Skeletal muscle satellite cell (primary cell): ENCODE measurements around the gene UBE2G2.

ENCODE experiments used
- H3K27me3 ChIP-seq: 2 replicates; pipeline ENCODE4 v1.7.0; 2013; ENCODE audit warnings: low read length; ENCODE audit not compliant: control insufficient read depth, insufficient read depth
- H3K36me3 ChIP-seq: 2 replicates; pipeline ENCODE4 v1.7.0; 2013; ENCODE audit warnings: mild to moderate bottlenecking, control low read depth, low read length; ENCODE audit not compliant: insufficient read depth
- H3K4me1 ChIP-seq: 2 replicates; pipeline ENCODE4 v1.7.0; 2013; ENCODE audit warnings: low read length; ENCODE audit not compliant: control insufficient read depth, insufficient read depth
- H3K4me2 ChIP-seq: 2 replicates; pipeline ENCODE4 v1.7.0; 2013; ENCODE audit warnings: mild to moderate bottlenecking, low read length
- H3K4me3 ChIP-seq: 2 replicates; pipeline ENCODE4 v1.7.0; 2013; ENCODE audit warnings: low read length
- H3K9ac ChIP-seq: 2 replicates; pipeline ENCODE4 v1.7.0; 2013; ENCODE audit warnings: mild to moderate bottlenecking, low read depth, low read length, moderate library complexity
- H3K9me3 ChIP-seq: replicated peaks from 2 replicates; pipeline ENCODE4 v1.7.0; 2013; ENCODE audit warnings: mild to moderate bottlenecking, control low read depth, low read length

The UBE2G2 gene

DNA sequence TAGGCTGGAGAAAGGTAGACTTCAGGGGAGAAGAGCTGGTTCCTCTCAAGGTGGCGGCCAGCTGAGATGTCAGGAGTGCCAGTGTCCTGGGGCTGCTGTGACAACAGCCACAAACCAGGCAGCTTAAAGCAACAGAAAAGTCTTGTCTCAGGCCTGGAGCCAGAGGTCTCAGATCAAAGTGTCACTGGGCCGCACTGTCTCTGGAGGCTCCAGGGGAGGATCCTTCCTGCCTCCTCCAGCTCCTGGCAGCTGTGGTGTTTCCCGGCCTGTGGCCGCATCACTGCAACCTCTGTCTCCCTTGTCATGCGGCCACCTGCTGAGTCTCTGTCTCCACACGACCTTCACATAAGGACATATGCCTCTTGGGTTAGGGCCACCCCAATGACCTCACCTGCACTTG is 65.8 kb downstream of the UBE2G2 start:
- Histone ChIP-seq H3K9ac (no peak overlapping the region), H3K4me1 (no peaks in the 10 kb centered on the region), H3K4me3 (no peak overlapping the region), H3K27me3 (peaks cover 40% of the 10 kb centered on the region), H3K9me3 (peaks cover 23% of the 10 kb centered on the region), H3K4me2 (no peak overlapping the region), H3K36me3 (no peaks in the 10 kb centered on the region)

DNA sequence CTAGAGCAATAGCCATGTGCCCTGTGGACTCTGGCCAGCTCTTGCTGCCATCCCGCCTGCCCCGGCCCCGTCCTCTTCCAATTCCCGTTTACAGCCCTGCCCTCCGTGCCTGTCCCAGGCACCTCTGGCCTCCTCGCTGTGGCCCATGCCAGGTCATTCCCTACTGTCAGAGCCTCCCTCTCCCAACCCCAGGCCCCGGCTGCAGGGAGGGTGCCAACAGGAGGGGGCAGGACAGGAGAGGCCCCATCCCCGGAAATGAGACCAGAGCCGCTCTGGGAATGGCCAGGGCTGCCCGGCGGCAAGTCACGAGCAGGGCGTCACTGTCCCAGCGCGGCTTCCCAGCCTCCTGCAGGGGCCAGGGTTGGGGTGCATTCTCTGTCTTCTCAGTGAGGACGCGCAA is 66.8 kb downstream of the UBE2G2 start:
- Histone ChIP-seq H3K36me3 (no peaks in the 10 kb centered on the region), H3K27me3 (peaks cover 45% of the 10 kb centered on the region), H3K4me2 (no peak overlapping the region), H3K9ac (no peak overlapping the region), H3K4me1 (no peaks in the 10 kb centered on the region), H3K9me3 (peaks cover 21% of the 10 kb centered on the region), H3K4me3 (no peak overlapping the region)

DNA sequence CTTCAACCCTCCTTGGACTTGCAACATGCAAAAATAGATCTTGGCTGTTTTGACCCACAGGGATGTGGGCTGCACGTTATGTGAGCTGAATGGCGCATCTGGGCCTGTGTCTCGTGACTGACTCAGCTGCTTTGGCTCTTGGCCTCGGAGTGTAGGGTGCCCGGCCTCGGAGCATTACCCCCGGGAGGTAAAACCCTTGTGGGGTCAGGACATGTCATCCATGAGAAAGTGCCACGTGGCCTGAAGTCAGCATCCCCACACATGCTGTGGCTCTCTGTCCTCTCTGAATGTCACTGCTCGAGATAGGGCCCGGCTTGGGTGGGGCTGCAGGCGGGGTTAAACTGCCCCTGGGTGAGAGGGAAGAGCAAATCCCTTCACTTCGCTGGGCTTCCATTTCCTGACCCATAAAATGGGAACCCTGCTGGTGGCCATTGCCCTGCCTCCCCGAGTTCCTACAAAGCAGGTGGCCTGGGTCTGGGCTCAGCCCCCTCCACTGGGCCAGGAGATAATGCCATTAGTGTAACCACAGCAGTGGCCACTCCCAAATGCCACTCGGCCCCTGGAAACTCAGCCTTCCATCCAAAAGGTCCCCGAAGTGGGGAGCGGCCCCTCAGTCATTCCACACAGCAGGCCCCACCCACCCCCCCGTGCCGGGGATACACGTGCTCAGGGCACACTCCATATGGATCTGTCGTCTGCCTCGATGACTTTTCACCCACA is 67.4 kb downstream of the UBE2G2 start:
- H3K9me3 ChIP-seq = peaks cover 16% of the 10 kb centered on the region
- no peak overlapping the region for H3K9ac ChIP-seq
- H3K27me3 ChIP-seq = peaks cover 42% of the 10 kb centered on the region
- H3K4me2 ChIP-seq = no peak overlapping the region
- H3K4me3 ChIP-seq = no peak overlapping the region
- H3K36me3 ChIP-seq = no peaks in the 10 kb centered on the region
- H3K4me1 ChIP-seq = no peaks in the 10 kb centered on the region

DNA sequence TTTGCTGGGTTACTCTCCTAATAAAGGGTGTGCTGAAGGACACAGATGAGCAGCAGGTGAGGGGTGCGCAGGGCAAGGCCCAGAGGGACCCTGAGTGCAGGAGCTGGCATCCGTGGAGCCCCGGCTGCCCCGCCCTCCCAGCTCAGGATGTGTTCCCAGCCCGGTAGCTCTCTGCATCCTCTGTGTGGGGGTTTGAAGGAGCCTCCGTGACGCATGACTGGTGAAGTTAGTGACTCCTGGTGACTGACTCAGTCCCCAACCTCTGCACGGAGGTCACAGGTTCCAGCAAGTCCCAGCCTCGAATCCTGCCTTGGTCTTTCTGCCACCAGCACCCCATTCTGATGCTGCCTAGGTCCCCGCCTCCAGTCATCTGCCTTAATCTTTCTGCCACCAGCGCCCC is 68.7 kb downstream of the UBE2G2 start:
- Histone ChIP-seq H3K4me2 (no peak overlapping the region), H3K4me3 (no peak overlapping the region), H3K27me3 (peaks cover 42% of the 10 kb centered on the region), H3K4me1 (no peaks in the 10 kb centered on the region), H3K9me3 (peaks cover 7% of the 10 kb centered on the region), H3K36me3 (no peaks in the 10 kb centered on the region), H3K9ac (no peak overlapping the region)

DNA sequence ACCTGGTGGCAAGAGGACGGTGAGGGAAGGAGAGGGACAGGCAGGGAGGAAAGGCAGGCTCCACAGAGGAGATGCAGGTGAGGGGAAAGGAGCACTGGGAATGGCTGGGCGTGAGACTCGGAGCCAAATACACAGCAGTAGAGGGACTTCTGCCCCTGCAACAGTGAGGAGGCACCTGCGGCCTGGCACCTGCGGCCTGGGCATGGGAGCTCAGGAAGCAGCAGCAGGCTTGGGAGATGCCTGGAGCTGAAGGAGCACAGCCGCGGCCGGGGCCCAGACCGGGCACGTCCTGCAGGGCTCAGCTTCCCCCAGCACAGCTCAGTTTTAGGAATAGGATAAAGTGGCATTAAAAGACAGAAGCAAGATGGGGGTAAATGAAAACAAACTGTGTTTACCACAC is 69.4 kb downstream of the UBE2G2 start:
- Histone ChIP-seq H3K4me3 (no peak overlapping the region), H3K9ac (no peak overlapping the region), H3K27me3 (peaks cover 42% of the 10 kb centered on the region), H3K4me1 (no peaks in the 10 kb centered on the region), H3K4me2 (no peak overlapping the region), H3K36me3 (no peaks in the 10 kb centered on the region), H3K9me3 (peaks cover under 1% of the 10 kb centered on the region)

DNA sequence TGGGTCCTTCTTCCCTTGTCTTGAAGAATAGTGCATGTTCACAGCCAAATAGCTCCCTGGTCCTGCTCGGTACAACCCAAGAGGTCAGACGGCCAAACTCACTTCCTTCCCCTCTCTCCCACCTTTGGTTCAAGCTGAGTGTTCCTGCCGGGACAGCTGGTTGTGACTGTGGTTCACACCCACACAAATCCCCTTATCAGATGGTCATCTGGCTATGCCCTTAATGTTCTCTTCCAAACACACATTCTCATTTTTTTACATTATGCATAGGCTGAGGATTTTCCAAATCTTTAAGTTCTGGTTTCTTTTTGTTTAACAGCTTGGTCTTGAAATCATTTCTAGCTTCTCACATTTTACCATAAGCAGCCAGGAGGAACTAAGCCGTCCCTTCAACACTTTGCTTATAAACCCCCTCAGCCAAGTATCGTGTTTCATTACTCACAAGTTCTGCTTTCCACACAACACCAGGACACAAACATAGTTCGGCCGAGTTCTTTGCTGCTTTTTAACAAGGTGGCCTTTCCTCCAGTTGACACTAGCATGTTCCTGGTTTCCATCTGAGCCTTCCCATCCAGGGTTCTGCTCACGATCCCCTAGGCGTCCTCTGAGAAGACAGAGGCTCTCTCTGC is 70.6 kb downstream of the UBE2G2 start:
- H3K36me3 ChIP-seq = no peaks in the 10 kb centered on the region
- peaks cover 48% of the 10 kb centered on the region for H3K27me3 ChIP-seq
- no peak overlapping the region for H3K4me2 ChIP-seq
- no peak overlapping the region for H3K4me3 ChIP-seq
- no peak overlapping the region for H3K9ac ChIP-seq
- no peaks in the 10 kb centered on the region for H3K9me3 ChIP-seq
- H3K4me1 ChIP-seq = no peaks in the 10 kb centered on the region

DNA sequence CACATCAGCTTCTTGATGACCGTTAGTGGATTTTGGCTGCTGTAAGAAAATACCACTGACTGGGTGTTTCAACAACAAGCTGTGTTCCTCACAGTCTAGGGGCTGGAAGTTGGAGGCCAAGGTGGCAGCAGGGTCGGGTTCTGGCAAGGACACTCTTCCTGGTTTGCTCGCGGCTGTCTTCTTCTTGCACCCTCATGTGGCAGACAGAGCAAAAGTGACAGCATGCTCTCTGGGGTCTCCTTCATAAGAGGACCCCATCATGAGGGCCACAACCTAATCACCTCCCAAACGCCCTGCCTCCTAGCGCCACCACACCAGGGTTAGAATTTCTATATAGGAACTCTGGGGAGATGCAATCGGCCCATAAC is 71.6 kb downstream of the UBE2G2 start:
- Histone ChIP-seq H3K4me2 (no peak overlapping the region), H3K9ac (no peak overlapping the region), H3K36me3 (no peaks in the 10 kb centered on the region), H3K4me1 (no peaks in the 10 kb centered on the region), H3K9me3 (no peaks in the 10 kb centered on the region), H3K27me3 (peaks cover 56% of the 10 kb centered on the region), H3K4me3 (no peak overlapping the region)

DNA sequence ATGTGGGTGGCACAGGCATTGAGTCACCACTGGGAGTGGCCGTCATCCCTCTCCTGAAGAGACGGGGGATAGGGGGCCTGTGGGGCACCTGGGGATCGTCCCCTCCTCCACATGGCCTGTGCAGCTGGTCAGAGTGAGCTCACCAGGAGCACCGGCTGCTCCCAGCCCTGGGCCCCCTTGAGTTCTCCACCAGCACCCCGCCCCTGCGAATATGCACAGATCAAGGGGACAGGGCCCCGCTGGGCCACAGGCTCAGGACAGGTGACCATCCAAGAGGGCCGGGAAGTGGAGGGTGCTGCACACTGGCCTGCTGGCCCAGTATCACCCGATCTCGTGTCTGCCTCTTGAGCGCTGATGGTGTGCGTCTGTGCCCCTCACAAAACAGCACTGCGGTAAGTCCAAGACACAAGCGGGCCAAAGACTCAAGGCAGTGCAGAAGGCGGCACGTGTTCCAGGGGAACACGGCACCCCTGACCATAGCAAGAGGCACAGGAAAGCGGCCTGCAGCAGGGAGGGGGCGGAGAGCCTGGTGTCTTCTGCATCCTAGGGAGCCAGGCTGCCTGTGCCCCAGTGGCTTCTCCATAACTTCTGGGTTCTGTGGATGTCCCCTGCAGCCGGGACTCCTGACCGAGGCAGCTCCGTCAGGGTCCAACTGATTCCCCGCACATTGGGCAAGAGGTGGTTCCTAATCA is 72.1 kb downstream of the UBE2G2 start:
- no peaks in the 10 kb centered on the region for H3K9me3 ChIP-seq
- H3K36me3 ChIP-seq = no peaks in the 10 kb centered on the region
- H3K27me3 ChIP-seq = peaks cover 57% of the 10 kb centered on the region
- H3K4me3 ChIP-seq = no peak overlapping the region
- no peak overlapping the region for H3K4me2 ChIP-seq
- no peak overlapping the region for H3K9ac ChIP-seq
- no peaks in the 10 kb centered on the region for H3K4me1 ChIP-seq

DNA sequence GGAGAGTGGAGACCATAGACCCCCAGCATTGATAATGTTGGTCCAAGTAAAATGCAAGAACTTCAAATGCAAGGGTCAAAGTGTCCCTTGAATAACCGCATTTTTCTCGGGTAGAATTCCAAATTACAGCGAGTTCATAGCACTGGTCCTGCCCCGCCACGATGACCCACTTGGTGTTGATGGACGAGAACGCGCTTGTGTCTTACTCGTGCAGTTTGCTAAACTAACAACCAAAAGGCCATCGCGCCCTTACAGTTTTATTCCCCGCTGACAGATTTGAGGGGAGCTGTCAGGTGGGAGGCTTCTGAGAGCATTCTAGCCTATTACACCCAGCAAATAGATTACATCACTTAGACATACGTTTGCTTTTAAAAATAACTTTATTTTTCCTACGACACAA is 72.9 kb downstream of the UBE2G2 start:
- H3K9ac ChIP-seq = no peak overlapping the region
- H3K4me3 ChIP-seq = no peak overlapping the region
- no peak overlapping the region for H3K4me2 ChIP-seq
- peaks cover 62% of the 10 kb centered on the region for H3K27me3 ChIP-seq
- no peaks in the 10 kb centered on the region for H3K9me3 ChIP-seq
- H3K36me3 ChIP-seq = no peaks in the 10 kb centered on the region
- H3K4me1 ChIP-seq = no peaks in the 10 kb centered on the region

DNA sequence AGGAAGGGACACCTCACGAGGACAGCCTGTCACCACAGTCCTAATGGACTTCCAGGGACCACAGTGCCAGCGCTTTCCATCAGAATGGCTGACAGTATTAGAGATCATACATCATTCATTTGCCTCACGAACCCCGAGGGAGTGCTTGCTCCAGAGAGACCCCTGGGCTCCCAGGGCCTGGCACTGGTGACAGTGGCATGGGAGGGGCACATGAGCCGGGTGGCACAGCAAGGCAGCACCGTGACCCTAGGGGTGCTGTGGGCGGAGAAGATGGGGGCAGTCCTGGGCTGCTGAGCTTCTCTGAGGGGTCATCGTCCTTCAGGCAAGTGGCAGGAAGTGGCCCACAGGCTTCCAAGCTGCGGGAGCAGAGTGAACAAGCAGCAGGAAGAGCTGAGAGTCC is 73.9 kb downstream of the UBE2G2 start:
- Histone ChIP-seq H3K27me3 (peaks cover 62% of the 10 kb centered on the region), H3K9me3 (no peaks in the 10 kb centered on the region)

DNA sequence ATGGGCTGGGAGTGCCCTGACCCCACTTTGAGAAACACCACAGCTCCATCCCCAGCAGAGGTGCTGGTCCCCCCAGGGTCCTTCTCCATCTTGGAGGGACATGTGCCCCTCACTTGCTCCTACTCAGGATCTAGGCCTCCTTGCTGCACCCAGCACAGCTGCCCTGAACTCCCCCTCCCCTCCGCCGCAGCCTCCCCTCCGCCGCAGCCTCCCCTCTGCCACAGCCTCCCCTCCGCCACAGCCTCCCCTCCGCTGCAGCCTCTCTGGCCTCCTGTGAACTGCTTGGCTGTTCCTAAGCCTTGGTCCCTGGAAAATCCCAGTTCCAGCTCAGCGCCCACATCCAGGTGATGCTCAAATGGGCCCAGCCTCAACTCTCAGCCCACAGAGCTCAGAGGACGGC is 74.3 kb downstream of the UBE2G2 start:
- H3K4me1 ChIP-seq = no peaks in the 10 kb centered on the region

More for the DNA sequence above, 73.9 kb downstream of the UBE2G2 start:
- H3K4me2 ChIP-seq = no peak overlapping the region
- H3K9ac ChIP-seq = no peak overlapping the region
- H3K36me3 ChIP-seq = no peaks in the 10 kb centered on the region
- no peak overlapping the region for H3K4me3 ChIP-seq
- no peaks in the 10 kb centered on the region for H3K4me1 ChIP-seq

More for the DNA sequence above, 74.3 kb downstream of the UBE2G2 start:
- Histone ChIP-seq H3K27me3 (peaks cover 62% of the 10 kb centered on the region), H3K4me3 (no peak overlapping the region), H3K36me3 (no peaks in the 10 kb centered on the region), H3K9me3 (no peaks in the 10 kb centered on the region), H3K4me2 (no peak overlapping the region), H3K9ac (no peak overlapping the region)
